ENCODE results near the gene HP1BP3. TPM values are rescaled to one million over a fixed set of nuclear protein-coding genes. Genes with fewer than 3 reads are reported as not detected.

Gene HP1BP3
- total RNA-seq, 1 experiment from 2014 or later, result 251 TPM

DNA sequence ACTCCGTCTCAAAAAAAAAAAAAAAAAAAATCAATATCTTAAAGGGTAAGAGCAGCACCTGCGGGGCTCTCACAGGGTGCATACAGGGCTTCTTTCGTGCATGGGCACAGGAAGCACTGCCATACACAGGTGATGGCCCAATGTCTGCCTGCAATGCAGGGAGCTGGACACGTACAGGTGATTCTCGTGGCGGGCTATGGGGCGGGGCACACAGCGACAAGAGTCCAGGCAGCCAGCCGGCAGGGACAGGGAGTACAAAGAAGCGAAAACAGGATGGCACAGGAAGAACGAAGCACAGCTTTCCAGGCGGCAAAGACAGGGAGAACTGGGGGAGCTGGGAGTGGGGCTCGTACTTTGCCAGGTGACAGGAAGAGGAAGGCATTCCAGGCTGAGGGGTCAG lies 70.9 kb downstream of the HP1BP3 start:
- TF ChIP-seq, protein P1, sequence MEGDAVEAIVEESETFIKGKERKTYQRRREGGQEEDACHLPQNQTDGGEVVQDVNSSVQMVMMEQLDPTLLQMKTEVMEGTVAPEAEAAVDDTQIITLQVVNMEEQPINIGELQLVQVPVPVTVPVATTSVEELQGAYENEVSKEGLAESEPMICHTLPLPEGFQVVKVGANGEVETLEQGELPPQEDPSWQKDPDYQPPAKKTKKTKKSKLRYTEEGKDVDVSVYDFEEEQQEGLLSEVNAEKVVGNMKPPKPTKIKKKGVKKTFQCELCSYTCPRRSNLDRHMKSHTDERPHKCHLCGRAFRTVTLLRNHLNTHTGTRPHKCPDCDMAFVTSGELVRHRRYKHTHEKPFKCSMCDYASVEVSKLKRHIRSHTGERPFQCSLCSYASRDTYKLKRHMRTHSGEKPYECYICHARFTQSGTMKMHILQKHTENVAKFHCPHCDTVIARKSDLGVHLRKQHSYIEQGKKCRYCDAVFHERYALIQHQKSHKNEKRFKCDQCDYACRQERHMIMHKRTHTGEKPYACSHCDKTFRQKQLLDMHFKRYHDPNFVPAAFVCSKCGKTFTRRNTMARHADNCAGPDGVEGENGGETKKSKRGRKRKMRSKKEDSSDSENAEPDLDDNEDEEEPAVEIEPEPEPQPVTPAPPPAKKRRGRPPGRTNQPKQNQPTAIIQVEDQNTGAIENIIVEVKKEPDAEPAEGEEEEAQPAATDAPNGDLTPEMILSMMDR (conservative IDR thresholded peaks at IDR 0.05), result no peak
- TF ChIP-seq EZH2 (IDR thresholded peaks at IDR 0.05; ENCODE audit: low read depth), result no peak
- CTCF ChIA-PET, result no interaction called here
- Histone ChIP-seq H2AFZ (no peak overlapping the region), H3K9me3 (ENCODE audit: insufficient read depth, low read depth) (no peaks in the 10 kb centered on the region), H4K20me1 (ENCODE audit: insufficient read depth) (no peaks in the 10 kb centered on the region), H3K4me2 (no peak overlapping the region), H3K27ac (no peak overlapping the region), H3K36me3 (ENCODE audit: low read depth) (no peaks in the 10 kb centered on the region), H3K9me2 (ENCODE audit: insufficient read depth) (no peaks in the 10 kb centered on the region), H3K4me1 (replicated peaks; ENCODE audit: insufficient read depth) (no peaks in the 10 kb centered on the region), H3F3A (ENCODE audit: insufficient read depth, low read depth) (no peaks in the 10 kb centered on the region), H3K27me3 (ENCODE audit: insufficient read depth, low read depth) (no peaks in the 10 kb centered on the region), H3K4me3 (no peak overlapping the region), H3K79me2 (ENCODE audit: low read depth) (no peaks in the 10 kb centered on the region)
- DNase-seq, result no peak
- POLR2A ChIA-PET (ENCODE audit: unreplicated experiment), result interaction anchor here (0.7 kb wide), 1 partner anchor 465 kb away, joined by 16 read pairs; no protein-coding TSS in a partner anchor
- intact Hi-C loops (cut with micrococcal nuclease; ENCODE audit: unreplicated experiment), result no loop called here
- TSS peak; percentile 36 for BruUV-seq (replicated peaks)

DNA sequence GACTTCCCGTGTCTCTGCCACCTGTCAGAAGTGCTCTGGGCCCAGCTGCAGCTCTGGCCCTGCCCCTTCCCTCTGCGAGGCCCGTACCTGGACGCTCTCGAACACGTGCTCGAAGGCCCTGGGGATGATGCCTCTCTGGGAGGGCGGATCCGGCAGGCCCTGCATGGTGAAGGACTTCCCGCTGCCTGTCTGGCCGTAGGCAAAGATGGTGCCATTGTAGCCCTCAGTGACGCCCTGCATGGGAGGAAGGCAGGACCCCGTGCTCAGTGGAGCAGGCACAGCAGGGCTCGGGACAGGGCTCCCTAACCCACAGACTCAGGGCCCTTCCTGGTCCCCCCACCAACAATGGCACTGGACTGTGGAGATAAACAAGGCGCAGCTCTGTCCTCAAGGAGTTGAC lies 71.7 kb downstream of the HP1BP3 start:
- no peak overlapping the region for H3K4me2 ChIP-seq
- H3F3A ChIP-seq (ENCODE audit: insufficient read depth, low read depth), result no peaks in the 10 kb centered on the region
- no peaks in the 10 kb centered on the region for H3K9me3 ChIP-seq (ENCODE audit: insufficient read depth, low read depth)
- intact Hi-C loops (cut with micrococcal nuclease; ENCODE audit: unreplicated experiment), result no loop called here
- H3K4me1 ChIP-seq (replicated peaks; ENCODE audit: insufficient read depth), result no peaks in the 10 kb centered on the region
- H3K4me3 ChIP-seq, result no peak overlapping the region
- no peaks in the 10 kb centered on the region for H3K79me2 ChIP-seq (ENCODE audit: low read depth)
- ChIA-PET POLR2A (ENCODE audit: unreplicated experiment) (no interaction called here), CTCF (no interaction called here)
- H3K36me3 ChIP-seq (ENCODE audit: low read depth), result no peaks in the 10 kb centered on the region
- H4K20me1 ChIP-seq (ENCODE audit: insufficient read depth), result no peaks in the 10 kb centered on the region
- DNase-seq, result no peak
- no peak overlapping the region for H2AFZ ChIP-seq
- H3K27me3 ChIP-seq (ENCODE audit: insufficient read depth, low read depth), result no peaks in the 10 kb centered on the region
- BruUV-seq (replicated peaks), result no TSS peak
- TF ChIP-seq, protein P1 (conservative IDR thresholded peaks at IDR 0.05), result no peak
- no peak for TF ChIP-seq EZH2 (IDR thresholded peaks at IDR 0.05; ENCODE audit: low read depth)
- no peaks in the 10 kb centered on the region for H3K9me2 ChIP-seq (ENCODE audit: insufficient read depth)
- no peak overlapping the region for H3K27ac ChIP-seq

DNA sequence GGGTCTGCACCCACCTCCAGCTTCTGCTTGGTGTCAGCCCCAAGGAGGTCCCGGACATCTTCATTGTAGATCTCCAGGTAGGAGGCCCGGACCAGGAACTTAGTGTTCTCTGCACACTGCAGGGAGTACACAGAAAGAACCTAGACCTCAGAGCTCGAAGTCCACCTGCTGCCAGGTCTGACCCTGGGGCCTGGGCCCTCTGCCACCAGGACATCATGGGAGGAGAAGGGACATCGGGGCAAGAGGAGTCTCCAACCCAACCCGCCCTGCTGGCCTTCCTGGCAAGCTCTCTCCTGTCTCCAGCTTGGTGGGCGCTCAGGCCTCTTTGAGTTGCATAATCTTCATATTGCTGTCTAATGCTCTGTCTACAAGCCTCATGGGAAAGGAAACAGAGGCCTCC lies 73.7 kb downstream of the HP1BP3 start:
- Histone ChIP-seq H3K36me3 (ENCODE audit: low read depth) (no peaks in the 10 kb centered on the region), H4K20me1 (ENCODE audit: insufficient read depth) (no peaks in the 10 kb centered on the region), H3K4me3 (no peak overlapping the region), H3K79me2 (ENCODE audit: low read depth) (no peaks in the 10 kb centered on the region), H3K27me3 (ENCODE audit: insufficient read depth, low read depth) (no peaks in the 10 kb centered on the region), H3F3A (ENCODE audit: insufficient read depth, low read depth) (no peaks in the 10 kb centered on the region), H3K27ac (no peak overlapping the region), H2AFZ (no peak overlapping the region), H3K9me3 (ENCODE audit: insufficient read depth, low read depth) (no peaks in the 10 kb centered on the region), H3K9me2 (ENCODE audit: insufficient read depth) (no peaks in the 10 kb centered on the region), H3K4me1 (replicated peaks; ENCODE audit: insufficient read depth) (no peaks in the 10 kb centered on the region), H3K4me2 (no peak overlapping the region)
- TF ChIP-seq EZH2 (IDR thresholded peaks at IDR 0.05; ENCODE audit: low read depth), result no peak
- TF ChIP-seq, protein P1 (conservative IDR thresholded peaks at IDR 0.05), result no peak
- ChIA-PET POLR2A (ENCODE audit: unreplicated experiment) (interaction anchor here (0.6 kb wide), 1 partner anchor 134 kb away, joined by 5 read pairs; no protein-coding TSS in a partner anchor), CTCF (no interaction called here)
- no peak for DNase-seq
- BruUV-seq (replicated peaks), result no TSS peak
- intact Hi-C loops (cut with micrococcal nuclease; ENCODE audit: unreplicated experiment), result no loop called here

All from PC-9 (cell line).